ENCODE measurements around the gene SNTN.
A peak's percentile ranks its signal among the peaks of the same experiment; 100 is the strongest.

Gene SNTN

GRCh38 chr3:63656786-63657185, 4.3 kb downstream of the SNTN start:
- TF ChIP-seq SPI1 (IDR thresholded peaks at IDR 0.05; ENCODE audit: borderline replicate concordance, low read depth): no peak
- TF ChIP-seq GABPA (IDR thresholded peaks at IDR 0.05; ENCODE audit: low read depth): no peak
- no peak for TF ChIP-seq POLR2AphosphoS5 (IDR thresholded peaks at IDR 0.05; ENCODE audit: low read depth)
- TF ChIP-seq, protein P1, sequence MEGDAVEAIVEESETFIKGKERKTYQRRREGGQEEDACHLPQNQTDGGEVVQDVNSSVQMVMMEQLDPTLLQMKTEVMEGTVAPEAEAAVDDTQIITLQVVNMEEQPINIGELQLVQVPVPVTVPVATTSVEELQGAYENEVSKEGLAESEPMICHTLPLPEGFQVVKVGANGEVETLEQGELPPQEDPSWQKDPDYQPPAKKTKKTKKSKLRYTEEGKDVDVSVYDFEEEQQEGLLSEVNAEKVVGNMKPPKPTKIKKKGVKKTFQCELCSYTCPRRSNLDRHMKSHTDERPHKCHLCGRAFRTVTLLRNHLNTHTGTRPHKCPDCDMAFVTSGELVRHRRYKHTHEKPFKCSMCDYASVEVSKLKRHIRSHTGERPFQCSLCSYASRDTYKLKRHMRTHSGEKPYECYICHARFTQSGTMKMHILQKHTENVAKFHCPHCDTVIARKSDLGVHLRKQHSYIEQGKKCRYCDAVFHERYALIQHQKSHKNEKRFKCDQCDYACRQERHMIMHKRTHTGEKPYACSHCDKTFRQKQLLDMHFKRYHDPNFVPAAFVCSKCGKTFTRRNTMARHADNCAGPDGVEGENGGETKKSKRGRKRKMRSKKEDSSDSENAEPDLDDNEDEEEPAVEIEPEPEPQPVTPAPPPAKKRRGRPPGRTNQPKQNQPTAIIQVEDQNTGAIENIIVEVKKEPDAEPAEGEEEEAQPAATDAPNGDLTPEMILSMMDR (IDR thresholded peaks at IDR 0.05; ENCODE audit: insufficient read depth, low read length): no peak
- TF ChIP-seq, protein P2, sequence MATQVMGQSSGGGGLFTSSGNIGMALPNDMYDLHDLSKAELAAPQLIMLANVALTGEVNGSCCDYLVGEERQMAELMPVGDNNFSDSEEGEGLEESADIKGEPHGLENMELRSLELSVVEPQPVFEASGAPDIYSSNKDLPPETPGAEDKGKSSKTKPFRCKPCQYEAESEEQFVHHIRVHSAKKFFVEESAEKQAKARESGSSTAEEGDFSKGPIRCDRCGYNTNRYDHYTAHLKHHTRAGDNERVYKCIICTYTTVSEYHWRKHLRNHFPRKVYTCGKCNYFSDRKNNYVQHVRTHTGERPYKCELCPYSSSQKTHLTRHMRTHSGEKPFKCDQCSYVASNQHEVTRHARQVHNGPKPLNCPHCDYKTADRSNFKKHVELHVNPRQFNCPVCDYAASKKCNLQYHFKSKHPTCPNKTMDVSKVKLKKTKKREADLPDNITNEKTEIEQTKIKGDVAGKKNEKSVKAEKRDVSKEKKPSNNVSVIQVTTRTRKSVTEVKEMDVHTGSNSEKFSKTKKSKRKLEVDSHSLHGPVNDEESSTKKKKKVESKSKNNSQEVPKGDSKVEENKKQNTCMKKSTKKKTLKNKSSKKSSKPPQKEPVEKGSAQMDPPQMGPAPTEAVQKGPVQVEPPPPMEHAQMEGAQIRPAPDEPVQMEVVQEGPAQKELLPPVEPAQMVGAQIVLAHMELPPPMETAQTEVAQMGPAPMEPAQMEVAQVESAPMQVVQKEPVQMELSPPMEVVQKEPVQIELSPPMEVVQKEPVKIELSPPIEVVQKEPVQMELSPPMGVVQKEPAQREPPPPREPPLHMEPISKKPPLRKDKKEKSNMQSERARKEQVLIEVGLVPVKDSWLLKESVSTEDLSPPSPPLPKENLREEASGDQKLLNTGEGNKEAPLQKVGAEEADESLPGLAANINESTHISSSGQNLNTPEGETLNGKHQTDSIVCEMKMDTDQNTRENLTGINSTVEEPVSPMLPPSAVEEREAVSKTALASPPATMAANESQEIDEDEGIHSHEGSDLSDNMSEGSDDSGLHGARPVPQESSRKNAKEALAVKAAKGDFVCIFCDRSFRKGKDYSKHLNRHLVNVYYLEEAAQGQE (IDR thresholded peaks at IDR 0.05; ENCODE audit: insufficient replicate concordance, low read depth): no peak
- no peak for DNase-seq (ENCODE audit: low read depth in 1 of 2, low spot score in 1 of 2)
- Histone ChIP-seq H3K27ac (replicated peaks) (no peak overlapping the region), H3K27me3 (ENCODE audit: insufficient read depth, poor library complexity, severe bottlenecking) (no peaks in the 10 kb centered on the region), H3K4me3 (replicated peaks; ENCODE audit: insufficient read depth, low read length) (no peak overlapping the region)

GRCh38 chr3:63661242-63661641, 8.8 kb downstream of the SNTN start:
- DNase-seq (ENCODE audit: low read depth in 1 of 2, low spot score in 1 of 2): no peak
- no peak overlapping the region for H3K4me3 ChIP-seq (replicated peaks; ENCODE audit: insufficient read depth, low read length)
- no peak overlapping the region for H3K27ac ChIP-seq (replicated peaks)
- no peak for TF ChIP-seq POLR2AphosphoS5 (IDR thresholded peaks at IDR 0.05; ENCODE audit: low read depth)
- TF ChIP-seq, protein P1 (IDR thresholded peaks at IDR 0.05; ENCODE audit: insufficient read depth, low read length): peak; percentile 11
- no peaks in the 10 kb centered on the region for H3K27me3 ChIP-seq (ENCODE audit: insufficient read depth, poor library complexity, severe bottlenecking)

DNA sequence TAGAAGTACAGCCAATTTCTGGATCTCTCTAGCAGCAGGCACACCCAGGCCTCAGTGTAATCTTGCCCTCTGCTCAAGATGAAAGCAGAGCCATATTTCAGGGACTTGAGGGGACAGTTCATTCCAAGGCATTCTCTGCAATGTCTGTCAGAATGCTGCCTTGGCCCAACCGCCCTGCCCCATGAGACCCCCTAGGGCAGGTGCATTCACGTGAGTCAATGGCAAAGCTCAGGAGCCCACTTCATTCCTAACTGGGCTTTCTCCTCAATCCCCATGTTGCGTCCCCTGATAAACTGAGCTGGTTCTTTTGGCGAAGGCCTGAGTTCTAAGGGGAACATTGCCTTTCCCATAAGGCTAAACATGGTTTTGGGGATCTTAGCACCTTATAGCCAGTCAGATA, 9.5 kb downstream of the SNTN start:
- Histone ChIP-seq H3K4me3 (replicated peaks; ENCODE audit: insufficient read depth, low read length) (no peak overlapping the region), H3K27ac (replicated peaks) (no peak overlapping the region), H3K27me3 (ENCODE audit: insufficient read depth, poor library complexity, severe bottlenecking) (no peaks in the 10 kb centered on the region)
- no peak for DNase-seq (ENCODE audit: low read depth in 1 of 2, low spot score in 1 of 2)
- TF ChIP-seq GABPA (IDR thresholded peaks at IDR 0.05; ENCODE audit: low read depth) (no peak), SPI1 (IDR thresholded peaks at IDR 0.05; ENCODE audit: borderline replicate concordance, low read depth) (no peak)

DNA sequence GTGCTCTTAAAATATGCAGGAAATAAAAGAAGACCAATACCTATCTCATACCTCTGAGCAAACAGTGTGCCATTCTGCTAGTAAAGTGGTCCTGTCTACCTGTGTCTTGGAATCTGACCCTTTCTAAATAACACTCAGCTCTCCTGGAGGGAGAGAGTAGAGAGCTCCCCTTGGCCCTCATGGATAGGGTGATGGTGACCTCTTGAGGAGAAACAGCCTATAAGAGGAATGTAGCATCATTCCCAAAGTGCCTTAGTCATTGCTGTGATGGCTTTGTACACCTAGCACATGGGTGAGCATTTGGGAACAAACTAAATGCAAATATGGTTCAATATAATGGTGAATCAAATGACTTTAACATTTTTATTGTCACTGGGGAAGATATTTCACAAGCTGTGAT, 10.0 kb downstream of the SNTN start:
- no peak for TF ChIP-seq GABPA (IDR thresholded peaks at IDR 0.05; ENCODE audit: low read depth)
- no peak for TF ChIP-seq SPI1 (IDR thresholded peaks at IDR 0.05; ENCODE audit: borderline replicate concordance, low read depth)
- no peak for TF ChIP-seq POLR2AphosphoS5 (IDR thresholded peaks at IDR 0.05; ENCODE audit: low read depth)
- TF ChIP-seq, protein P1 (IDR thresholded peaks at IDR 0.05; ENCODE audit: insufficient read depth, low read length): no peak
- TF ChIP-seq, protein P2 (IDR thresholded peaks at IDR 0.05; ENCODE audit: insufficient replicate concordance, low read depth): no peak
- H3K4me3 ChIP-seq (replicated peaks; ENCODE audit: insufficient read depth, low read length): no peak overlapping the region
- H3K27ac ChIP-seq (replicated peaks): no peak overlapping the region
- no peak for DNase-seq (ENCODE audit: low read depth in 1 of 2, low spot score in 1 of 2)
- H3K27me3 ChIP-seq (ENCODE audit: insufficient read depth, poor library complexity, severe bottlenecking): no peaks in the 10 kb centered on the region

All from HL-60 (cell line).